Astrocyte of the hippocampus (primary cell): ENCODE results near the gene TLE4.
"Not testable (repeated sequence)": the region's sequence is repeated elsewhere in the genome, so short reads cannot be mapped to it uniquely, and the experiment has no call there.

ENCODE experiments used
- DNase-seq: peaks from one replicate; pipeline ENCODE4 v3.0.0; 2011; ENCODE audit warnings: low read depth, low spot score

The TLE4 gene

GRCh38 chr9:79603222-79603920, 31.6 kb downstream of the TLE4 start:
- DNase-seq = peak; percentile 13

- no peak for DNase-seq
Observed at GRCh38 chr9:79604149-79604548, 32.4 kb downstream of the TLE4 start.

GRCh38 chr9:79604921-79605562, 33.3 kb downstream of the TLE4 start:
- no peak for DNase-seq

- DNase-seq = not testable (repeated sequence)
Observed at GRCh38 chr9:79606529-79606928, 34.8 kb downstream of the TLE4 start.

GRCh38 chr9:79609468-79610018, 37.8 kb downstream of the TLE4 start:
- no peak for DNase-seq

GRCh38 chr9:79610019-79610631, 38.4 kb downstream of the TLE4 start:
- DNase-seq = peak; percentile 71

GRCh38 chr9:79610791-79611614, 39.2 kb downstream of the TLE4 start:
- peak; percentile 95 for DNase-seq

GRCh38 chr9:79613145-79613544, 41.4 kb downstream of the TLE4 start:
- DNase-seq = no peak

- DNase-seq = no peak
Observed at GRCh38 chr9:79615038-79615437, 43.3 kb downstream of the TLE4 start.

- no peak for DNase-seq
Observed at GRCh38 chr9:79616013-79616412, 44.2 kb downstream of the TLE4 start.

GRCh38 chr9:79616971-79617370, 45.2 kb downstream of the TLE4 start:
- no peak for DNase-seq

GRCh38 chr9:79617395-79617794, 45.6 kb downstream of the TLE4 start:
- peak; percentile 66 for DNase-seq

- no peak for DNase-seq
Observed at GRCh38 chr9:79619930-79620329, 48.2 kb downstream of the TLE4 start.

GRCh38 chr9:79621916-79622575, 50.3 kb downstream of the TLE4 start:
- DNase-seq = no peak

GRCh38 chr9:79623799-79624721, 52.3 kb downstream of the TLE4 start:
- DNase-seq = no peak

GRCh38 chr9:79629721-79630120, 58.0 kb downstream of the TLE4 start:
- peak; percentile 40 for DNase-seq

- DNase-seq = no peak
Observed at GRCh38 chr9:79630521-79631403, 59.0 kb downstream of the TLE4 start.

- DNase-seq = no peak
Observed at GRCh38 chr9:79632060-79632459, 60.3 kb downstream of the TLE4 start.

- no peak for DNase-seq
Observed at GRCh38 chr9:79632705-79633104, 60.9 kb downstream of the TLE4 start.
